SU-DHL-6 (cell line): ENCODE results near the gene GNPTG.

Experiments used
- H2AFZ ChIP-seq: fragments of 200-600 bp; sonication (generic); 2 replicates; pipeline ENCODE4 v1.6.1; 2014; ENCODE audit warnings: low read depth, mild to moderate bottlenecking, moderate library complexity, mixed read lengths, antibody characterized with exemption, low read length; ENCODE audit not compliant: severe bottlenecking
- H3F3A ChIP-seq: fragments of 200-600 bp; shearing (Covaris generic); 2 replicates; pipeline ENCODE4 v1.6.0; 2016; ENCODE audit warnings: antibody characterized with exemption, mild to moderate bottlenecking; ENCODE audit not compliant: insufficient read depth
- H3K27ac ChIP-seq: fragments of 200-600 bp; sonication (generic); 2 replicates; pipeline ENCODE4 v1.5.1; 2016; ENCODE audit warnings: low read depth, mild to moderate bottlenecking, low read length, moderate library complexity, mixed read lengths
- H3K27me3 ChIP-seq: fragments of 200-600 bp; sonication (generic), shearing (Covaris generic); 2 replicates; pipeline ENCODE4 v1.6.0; 2014; ENCODE audit warnings: mild to moderate bottlenecking, low read length
- H3K36me3 ChIP-seq: fragments of 200-600 bp; sonication (generic); 2 replicates; pipeline ENCODE4 v1.6.1; 2014; ENCODE audit warnings: mild to moderate bottlenecking, low read length, mixed read lengths
- H3K4me2 ChIP-seq: fragments of 300-600, 200-600 bp; shearing (Covaris generic), sonication (generic); 2 replicates; pipeline ENCODE4 v1.6.0; 2014; ENCODE audit warnings: low read length, low read depth, mild to moderate bottlenecking; ENCODE audit not compliant: poor library complexity, severe bottlenecking
- H3K4me3 ChIP-seq: fragments of 200-600 bp; sonication (generic); 2 replicates; pipeline ENCODE4 v1.5.1; 2014; ENCODE audit warnings: antibody characterized with exemption, low read length, mild to moderate bottlenecking, mixed read lengths; ENCODE audit not compliant: insufficient read depth, poor library complexity, severe bottlenecking
- H3K79me2 ChIP-seq: fragments of 200-600 bp; sonication (generic); 2 replicates; pipeline ENCODE4 v1.6.1; 2014; ENCODE audit warnings: mild to moderate bottlenecking, low read length, moderate library complexity; ENCODE audit not compliant: insufficient read depth
- H3K9ac ChIP-seq: fragments of 200-600 bp; sonication (generic); 2 replicates; pipeline ENCODE4 v1.7.0; 2014; ENCODE audit warnings: mild to moderate bottlenecking, low read length
- H3K9me2 ChIP-seq: fragments of 200-600 bp; sonication (generic); replicated peaks from 2 replicates; pipeline ENCODE4 v1.6.1; 2014; ENCODE audit warnings: low read length; ENCODE audit not compliant: insufficient read depth
- H3K9me3 ChIP-seq: fragments of 200-600 bp; sonication (generic); 2 replicates; pipeline ENCODE4 v1.6.1; 2014; ENCODE audit warnings: low read length, mixed read lengths; ENCODE audit not compliant: insufficient read depth
- H4K20me1 ChIP-seq: fragments of 200-600 bp; sonication (generic); 2 replicates; pipeline ENCODE4 v1.6.1; 2014; ENCODE audit warnings: low read depth, mild to moderate bottlenecking, antibody characterized with exemption, low read length, moderate library complexity, mixed read lengths
- CTCF ChIP-seq: fragments of 200-600 bp; sonication (generic); IDR thresholded peaks from one replicate; pipeline ENCODE4 v1.5.1; 2017; ENCODE audit warnings: antibody characterized with exemption, mild to moderate bottlenecking, low read length, moderate library complexity; ENCODE audit not compliant: insufficient read depth, poor library complexity, severe bottlenecking
- EZH2phosphoT487 ChIP-seq: fragments of 200-600 bp; sonication (generic), shearing (Covaris generic); conservative IDR thresholded peaks from 2 replicates; pipeline ENCODE4 v1.6.1; 2018; ENCODE audit warnings: mild to moderate bottlenecking, antibody characterized with exemption, low read length, moderate library complexity, mixed read lengths

GNPTG gene

GRCh38 chr16:1357906-1358566, 6.3 kb downstream of the GNPTG start:
- Histone ChIP-seq H2AFZ (no peak overlapping the region), H3K79me2 (peaks cover 26% of the 10 kb centered on the region), H3K4me3 (no peak overlapping the region), H3K4me2 (no peak overlapping the region), H3K9me2 (no peaks in the 10 kb centered on the region), H4K20me1 (no peaks in the 10 kb centered on the region), H3F3A (0 out of 2 replicates have a peak, but pooled peaks cover 4% of the 10 kb centered on the region), H3K27me3 (no peaks in the 10 kb centered on the region), H3K9me3 (no peaks in the 10 kb centered on the region), H3K9ac (no peak overlapping the region), H3K27ac (no peak overlapping the region), H3K36me3 (no peaks in the 10 kb centered on the region)
- TF ChIP-seq CTCF (no peak), EZH2phosphoT487 (no peak)

GRCh38 chr16:1361685-1362360, 10.1 kb downstream of the GNPTG start:
- Histone ChIP-seq H3K9ac (no peak overlapping the region), H4K20me1 (no peaks in the 10 kb centered on the region), H3K79me2 (no peaks in the 10 kb centered on the region), H3K27me3 (no peaks in the 10 kb centered on the region), H3K4me3 (no peak overlapping the region), H3K27ac (no peak overlapping the region), H2AFZ (no peak overlapping the region), H3K4me2 (no peak overlapping the region), H3K36me3 (no peaks in the 10 kb centered on the region), H3K9me2 (no peaks in the 10 kb centered on the region), H3K9me3 (no peaks in the 10 kb centered on the region), H3F3A (peaks cover 4% of the 10 kb centered on the region; the same call in 1 of the 2 replicates)
- TF ChIP-seq CTCF (no peak), EZH2phosphoT487 (no peak)

- Histone ChIP-seq H3K9ac (no peak overlapping the region), H3K27me3 (no peaks in the 10 kb centered on the region), H3K36me3 (no peaks in the 10 kb centered on the region), H3F3A (peaks cover 4% of the 10 kb centered on the region; the same call in 1 of the 2 replicates), H3K79me2 (no peaks in the 10 kb centered on the region), H3K9me3 (no peaks in the 10 kb centered on the region), H4K20me1 (no peaks in the 10 kb centered on the region), H3K27ac (no peak overlapping the region), H3K9me2 (no peaks in the 10 kb centered on the region), H2AFZ (no peak overlapping the region), H3K4me3 (no peak overlapping the region), H3K4me2 (no peak overlapping the region)
- TF ChIP-seq CTCF (no peak), EZH2phosphoT487 (no peak)
These were observed 11.1 kb downstream of the GNPTG start for GRCh38 chr16:1362807-1363206.
